Measurements from ENCODE around the gene GRAP. TPM values are rescaled to one million over a fixed set of nuclear protein-coding genes. Genes with fewer than 3 reads are reported as not detected.

The GRAP gene
- total RNA-seq, 1 experiment from 2014 or later = not detected

- no peak overlapping the region for H3K4me3 Mint-ChIP-seq (ENCODE audit: low read depth, unreplicated experiment)
- CTCF ChIA-PET = no interaction called here
- H3K27me3 Mint-ChIP-seq (ENCODE audit: unreplicated experiment) = no peaks in the 10 kb centered on the region
- H3K36me3 Mint-ChIP-seq (ENCODE audit: insufficient read depth, unreplicated experiment) = no peaks in the 10 kb centered on the region
- no peak for TF ChIP-seq CTCF (IDR thresholded peaks at IDR 0.05; ENCODE audit: unreplicated experiment)
- no TSS peak for BruUV-seq (replicated peaks)
- H3K27ac Mint-ChIP-seq (ENCODE audit: unreplicated experiment) = no peak overlapping the region
- DNase-seq = no peak
- intact Hi-C loops (cut with micrococcal nuclease; ENCODE audit: unreplicated experiment) = no loop called here
- peaks cover 8% of the 10 kb centered on the region for H3K4me1 Mint-ChIP-seq (ENCODE audit: low read depth, unreplicated experiment)
- H3K9me3 Mint-ChIP-seq (ENCODE audit: low read depth, unreplicated experiment) = no peaks in the 10 kb centered on the region
Measured at GRCh38 chr17:19018600-19018950, 28.2 kb downstream of the GRAP start.

- peaks cover 8% of the 10 kb centered on the region for H3K4me1 Mint-ChIP-seq (ENCODE audit: low read depth, unreplicated experiment)
- H3K27me3 Mint-ChIP-seq (ENCODE audit: unreplicated experiment) = no peaks in the 10 kb centered on the region
- BruUV-seq (replicated peaks) = no TSS peak
- no peaks in the 10 kb centered on the region for H3K9me3 Mint-ChIP-seq (ENCODE audit: low read depth, unreplicated experiment)
- intact Hi-C loops (cut with micrococcal nuclease; ENCODE audit: unreplicated experiment) = no loop called here
- DNase-seq = no peak
- no peak overlapping the region for H3K27ac Mint-ChIP-seq (ENCODE audit: unreplicated experiment)
- H3K36me3 Mint-ChIP-seq (ENCODE audit: insufficient read depth, unreplicated experiment) = no peaks in the 10 kb centered on the region
- no peak overlapping the region for H3K4me3 Mint-ChIP-seq (ENCODE audit: low read depth, unreplicated experiment)
- TF ChIP-seq CTCF (IDR thresholded peaks at IDR 0.05; ENCODE audit: unreplicated experiment) = no peak
- CTCF ChIA-PET = no interaction called here
Measured at GRCh38 chr17:19017804-19018599, 28.8 kb downstream of the GRAP start.

DNA sequence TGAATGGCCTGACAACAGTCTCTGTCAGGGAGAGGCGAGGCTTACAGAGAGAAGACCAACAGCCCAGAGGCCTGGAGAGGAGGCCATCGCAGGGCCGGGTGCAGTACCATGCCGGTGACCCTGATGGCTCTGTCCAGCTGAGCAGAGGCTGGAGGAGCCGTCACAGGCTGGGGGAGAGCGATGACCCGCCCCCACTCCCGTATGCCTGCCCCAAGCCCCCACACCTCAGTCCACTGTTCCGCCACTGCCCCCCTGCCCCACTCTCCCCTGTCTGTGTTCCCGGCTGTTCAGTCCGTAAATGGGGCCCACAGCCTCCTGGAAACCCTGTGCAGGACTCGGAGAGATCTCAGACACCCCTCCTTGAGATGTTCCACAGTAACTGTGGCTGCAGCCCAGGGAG, 29.4 kb downstream of the GRAP start:
- Mint-ChIP-seq H3K36me3 (ENCODE audit: insufficient read depth, unreplicated experiment) (no peaks in the 10 kb centered on the region), H3K4me3 (ENCODE audit: low read depth, unreplicated experiment) (no peak overlapping the region), H3K9me3 (ENCODE audit: low read depth, unreplicated experiment) (no peaks in the 10 kb centered on the region), H3K27me3 (ENCODE audit: unreplicated experiment) (no peaks in the 10 kb centered on the region), H3K4me1 (ENCODE audit: low read depth, unreplicated experiment) (peaks cover 8% of the 10 kb centered on the region), H3K27ac (ENCODE audit: unreplicated experiment) (no peak overlapping the region)
- no peak for DNase-seq
- TF ChIP-seq CTCF (IDR thresholded peaks at IDR 0.05; ENCODE audit: unreplicated experiment) = no peak
- BruUV-seq (replicated peaks) = no TSS peak
- CTCF ChIA-PET = no interaction called here
- intact Hi-C loops (cut with micrococcal nuclease; ENCODE audit: unreplicated experiment) = no loop called here

- no TSS peak for BruUV-seq (replicated peaks)
- H3K4me1 Mint-ChIP-seq (ENCODE audit: low read depth, unreplicated experiment) = peaks cover 8% of the 10 kb centered on the region
- no peak for DNase-seq
- no peaks in the 10 kb centered on the region for H3K9me3 Mint-ChIP-seq (ENCODE audit: low read depth, unreplicated experiment)
- H3K27me3 Mint-ChIP-seq (ENCODE audit: unreplicated experiment) = no peaks in the 10 kb centered on the region
- intact Hi-C loops (cut with micrococcal nuclease; ENCODE audit: unreplicated experiment) = no loop called here
- TF ChIP-seq CTCF (IDR thresholded peaks at IDR 0.05; ENCODE audit: unreplicated experiment) = no peak
- no peak overlapping the region for H3K4me3 Mint-ChIP-seq (ENCODE audit: low read depth, unreplicated experiment)
- CTCF ChIA-PET = no interaction called here
- no peaks in the 10 kb centered on the region for H3K36me3 Mint-ChIP-seq (ENCODE audit: insufficient read depth, unreplicated experiment)
- H3K27ac Mint-ChIP-seq (ENCODE audit: unreplicated experiment) = no peak overlapping the region
Measured at GRCh38 chr17:19016881-19017280, 29.9 kb downstream of the GRAP start.

Data from Calu3 (cell line).